ENCODE results near the gene RHBDD1. TPM values are rescaled to one million over a fixed set of nuclear protein-coding genes. Genes with fewer than 3 reads are reported as not detected.

The RHBDD1 gene
- total RNA-seq, 4 donors from 2014 or later, result 15.0 to 21.0 (median 16.6) TPM

- TF ChIP-seq CTCF (IDR thresholded peaks at IDR 0.05; ENCODE audit: low read depth), result no peak
These were observed 181.0 kb downstream of the RHBDD1 start for GRCh38 chr2:227016894-227017293.

- TF ChIP-seq CTCF (IDR thresholded peaks at IDR 0.05; ENCODE audit: low read depth), result no peak
These were observed 184.6 kb downstream of the RHBDD1 start for GRCh38 chr2:227020416-227020815.

GRCh38 chr2:227022608-227023007, 186.8 kb downstream of the RHBDD1 start:
- TF ChIP-seq CTCF (IDR thresholded peaks at IDR 0.05; ENCODE audit: low read depth), result no peak

- no peak for TF ChIP-seq CTCF (IDR thresholded peaks at IDR 0.05; ENCODE audit: low read depth)
These were observed 189.7 kb downstream of the RHBDD1 start for GRCh38 chr2:227025510-227025909.

GRCh38 chr2:227029426-227030105, 193.7 kb downstream of the RHBDD1 start:
- TF ChIP-seq CTCF (IDR thresholded peaks at IDR 0.05; ENCODE audit: low read depth), result no peak

GRCh38 chr2:227030789-227031188, 194.9 kb downstream of the RHBDD1 start:
- TF ChIP-seq CTCF (IDR thresholded peaks at IDR 0.05; ENCODE audit: low read depth), result no peak

GRCh38 chr2:227031379-227031778, 195.5 kb downstream of the RHBDD1 start:
- TF ChIP-seq CTCF (IDR thresholded peaks at IDR 0.05; ENCODE audit: low read depth), result no peak
